Measurements from ENCODE around the gene TRMT10B. TPM values are rescaled to one million over a fixed set of nuclear protein-coding genes. Genes with fewer than 3 reads are reported as not detected.
"Not testable (repeated sequence)": the region's sequence is repeated elsewhere in the genome, so short reads cannot be mapped to it uniquely, and the experiment has no call there.

Gene TRMT10B
- total RNA-seq, 2 donors from 2014 or later: 10.7 to 14.9 TPM

GRCh38 chr9:37811906-37812476 is 58.4 kb downstream of the TRMT10B start:
- Histone ChIP-seq H3K4me1 (ENCODE audit: control insufficient read depth in 1 of 2, low read depth in 2 of 2) (no peaks in the 10 kb centered on the region), H3K9me3 (no peaks in the 10 kb centered on the region), H3K4me3 (no peak overlapping the region), H3K27me3 (replicated peaks; ENCODE audit: insufficient read depth) (no peaks in the 10 kb centered on the region), H3K27ac (no peak overlapping the region), H3K36me3 (no peaks in the 10 kb centered on the region)
- ATAC-seq (ENCODE audit: insufficient number of reproducible peaks, low FRiP score, low read depth) (no peak), DNase-seq (ENCODE audit: low spot score) (no peak)
- TF ChIP-seq, protein P1, sequence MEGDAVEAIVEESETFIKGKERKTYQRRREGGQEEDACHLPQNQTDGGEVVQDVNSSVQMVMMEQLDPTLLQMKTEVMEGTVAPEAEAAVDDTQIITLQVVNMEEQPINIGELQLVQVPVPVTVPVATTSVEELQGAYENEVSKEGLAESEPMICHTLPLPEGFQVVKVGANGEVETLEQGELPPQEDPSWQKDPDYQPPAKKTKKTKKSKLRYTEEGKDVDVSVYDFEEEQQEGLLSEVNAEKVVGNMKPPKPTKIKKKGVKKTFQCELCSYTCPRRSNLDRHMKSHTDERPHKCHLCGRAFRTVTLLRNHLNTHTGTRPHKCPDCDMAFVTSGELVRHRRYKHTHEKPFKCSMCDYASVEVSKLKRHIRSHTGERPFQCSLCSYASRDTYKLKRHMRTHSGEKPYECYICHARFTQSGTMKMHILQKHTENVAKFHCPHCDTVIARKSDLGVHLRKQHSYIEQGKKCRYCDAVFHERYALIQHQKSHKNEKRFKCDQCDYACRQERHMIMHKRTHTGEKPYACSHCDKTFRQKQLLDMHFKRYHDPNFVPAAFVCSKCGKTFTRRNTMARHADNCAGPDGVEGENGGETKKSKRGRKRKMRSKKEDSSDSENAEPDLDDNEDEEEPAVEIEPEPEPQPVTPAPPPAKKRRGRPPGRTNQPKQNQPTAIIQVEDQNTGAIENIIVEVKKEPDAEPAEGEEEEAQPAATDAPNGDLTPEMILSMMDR (IDR thresholded peaks at IDR 0.05): no peak

GRCh38 chr9:37812773-37813379 is 59.3 kb downstream of the TRMT10B start:
- no peak for ATAC-seq (ENCODE audit: insufficient number of reproducible peaks, low FRiP score, low read depth)
- no peak overlapping the region for H3K27ac ChIP-seq
- H3K9me3 ChIP-seq: no peaks in the 10 kb centered on the region
- TF ChIP-seq, protein P1 (IDR thresholded peaks at IDR 0.05): no peak
- no peak for DNase-seq (ENCODE audit: low spot score)
- H3K4me1 ChIP-seq (ENCODE audit: control insufficient read depth in 1 of 2, low read depth in 2 of 2): no peaks in the 10 kb centered on the region
- H3K27me3 ChIP-seq (replicated peaks; ENCODE audit: insufficient read depth): no peaks in the 10 kb centered on the region
- H3K36me3 ChIP-seq: no peaks in the 10 kb centered on the region
- H3K4me3 ChIP-seq: no peak overlapping the region

- DNase-seq (ENCODE audit: low spot score) (no peak), ATAC-seq (ENCODE audit: insufficient number of reproducible peaks, low FRiP score, low read depth) (no peak)
- Histone ChIP-seq H3K4me1 (ENCODE audit: control insufficient read depth in 1 of 2, low read depth in 2 of 2) (no peaks in the 10 kb centered on the region), H3K9me3 (no peaks in the 10 kb centered on the region), H3K27me3 (replicated peaks; ENCODE audit: insufficient read depth) (no peaks in the 10 kb centered on the region), H3K36me3 (no peaks in the 10 kb centered on the region), H3K27ac (no peak overlapping the region), H3K4me3 (no peak overlapping the region)
- TF ChIP-seq, protein P1 (IDR thresholded peaks at IDR 0.05): no peak
These were observed 65.2 kb downstream of the TRMT10B start for GRCh38 chr9:37818849-37819248.

DNA sequence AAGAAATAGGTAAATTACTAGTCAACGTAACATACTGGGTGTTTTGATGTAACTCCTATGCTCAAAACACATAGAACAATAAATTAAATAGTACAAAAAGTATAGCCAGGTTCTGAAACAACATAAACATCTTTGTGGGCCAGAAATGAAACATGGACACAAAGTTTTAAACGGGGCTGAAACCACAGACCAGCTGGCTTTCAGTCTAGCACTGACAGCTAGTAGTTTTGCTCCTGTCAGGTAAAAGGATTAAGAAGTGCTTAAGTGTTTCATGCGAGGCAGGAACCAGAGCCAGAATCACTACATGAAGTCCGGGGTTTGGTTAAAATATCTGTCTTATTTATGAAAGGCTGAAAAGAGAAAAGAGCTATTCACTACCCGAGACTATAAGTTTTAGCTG is 66.5 kb downstream of the TRMT10B start:
- ATAC-seq (ENCODE audit: insufficient number of reproducible peaks, low FRiP score, low read depth) (no peak), DNase-seq (ENCODE audit: low spot score) (no peak)
- H3K9me3 ChIP-seq: no peaks in the 10 kb centered on the region
- H3K27ac ChIP-seq: no peak overlapping the region
- H3K4me1 ChIP-seq (ENCODE audit: control insufficient read depth in 1 of 2, low read depth in 2 of 2): no peaks in the 10 kb centered on the region
- H3K36me3 ChIP-seq: no peaks in the 10 kb centered on the region
- H3K4me3 ChIP-seq: no peak overlapping the region
- TF ChIP-seq, protein P1 (IDR thresholded peaks at IDR 0.05): no peak
- no peaks in the 10 kb centered on the region for H3K27me3 ChIP-seq (replicated peaks; ENCODE audit: insufficient read depth)

GRCh38 chr9:37825174-37825573 is 71.6 kb downstream of the TRMT10B start:
- not testable (repeated sequence) for ATAC-seq (ENCODE audit: insufficient number of reproducible peaks, low FRiP score, low read depth); H3K4me3 ChIP-seq; H3K27me3 ChIP-seq (replicated peaks; ENCODE audit: insufficient read depth); DNase-seq (ENCODE audit: low spot score); H3K4me1 ChIP-seq (ENCODE audit: control insufficient read depth in 1 of 2, low read depth in 2 of 2); H3K27ac ChIP-seq; H3K36me3 ChIP-seq; H3K9me3 ChIP-seq

All from thoracic aorta (tissue), 2 donors.